Activated T-helper 2 cell treated with anti-CD3 and anti-CD28 coated beads, Interferon-gamma antibody, Interleukin-2, Interleukin-4, amounts not matched to agents 10 μg/mL and 5 μg/mL and 100 μg/mL, durations not matched to agents 14 hours and 24 hours and 36 hours (primary cell): Measurements from ENCODE around the gene CADPS2. TPM values are rescaled to one million over a fixed set of nuclear protein-coding genes. Genes with fewer than 3 reads are reported as not detected.

Source experiments
- DNase-seq: peaks from one replicate; pipeline ENCODE4 v3.0.0; 2021; ENCODE audit warnings: low spot score
- H3K27ac Mint-ChIP-seq: one replicate; pipeline ENCODE4 v1.8.0; 2021; ENCODE audit warnings: mixed read lengths
- H3K27me3 Mint-ChIP-seq: one replicate; pipeline ENCODE4 v1.8.0; 2021; ENCODE audit warnings: low read depth, mixed read lengths
- H3K36me3 Mint-ChIP-seq: one replicate; pipeline ENCODE4 v1.8.0; 2021; ENCODE audit warnings: low read depth, mixed read lengths
- H3K4me1 Mint-ChIP-seq: one replicate; pipeline ENCODE4 v1.8.0; 2021; ENCODE audit warnings: low read depth, mixed read lengths
- H3K4me3 Mint-ChIP-seq: one replicate; pipeline ENCODE4 v1.8.0; 2021; ENCODE audit warnings: low read depth, mild to moderate bottlenecking, moderate library complexity, mixed read lengths
- H3K9me3 Mint-ChIP-seq: one replicate; pipeline ENCODE4 v1.8.0; 2021; ENCODE audit warnings: mixed read lengths
- intact Hi-C: fragments of 100-400 bp; cut with micrococcal nuclease; formaldehyde crosslinking; loops from one replicate; pipeline ENCODE4 v1.15.1; 2023
- total RNA-seq: library from RNA; stranded (reverse); gene quantifications from 2 replicates; pipeline ENCODE4 v1.2.3, GENCODE V29; 2022

The CADPS2 gene
- total RNA-seq, 1 donor from 2014 or later, result not detected

DNA sequence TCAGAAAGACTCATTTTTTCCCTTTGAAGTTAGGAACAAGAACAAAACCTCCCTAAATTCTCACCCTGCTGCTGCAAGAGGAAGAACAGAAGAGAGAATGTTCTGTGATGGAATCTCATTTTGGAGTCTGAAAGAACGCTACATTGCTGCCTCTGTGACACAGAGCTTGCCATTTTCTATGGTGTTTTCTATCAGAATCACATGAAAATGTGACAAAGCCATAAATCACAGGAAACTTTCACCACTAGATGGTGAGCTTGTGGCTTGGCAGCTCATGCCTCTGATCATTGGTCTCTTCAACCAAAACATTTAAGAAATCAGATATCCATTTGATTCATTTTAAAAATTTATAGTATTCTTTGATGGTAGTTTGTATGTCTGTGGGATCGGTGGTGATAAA is 82.9 kb downstream of the CADPS2 start:
- intact Hi-C loops, result no loop called here
- H3K27ac Mint-ChIP-seq, result no peak overlapping the region
- no peak overlapping the region for H3K4me3 Mint-ChIP-seq
- no peaks in the 10 kb centered on the region for H3K4me1 Mint-ChIP-seq
- H3K9me3 Mint-ChIP-seq, result no peaks in the 10 kb centered on the region
- no peak for DNase-seq
- no peaks in the 10 kb centered on the region for H3K36me3 Mint-ChIP-seq
- H3K27me3 Mint-ChIP-seq, result no peaks in the 10 kb centered on the region

DNA sequence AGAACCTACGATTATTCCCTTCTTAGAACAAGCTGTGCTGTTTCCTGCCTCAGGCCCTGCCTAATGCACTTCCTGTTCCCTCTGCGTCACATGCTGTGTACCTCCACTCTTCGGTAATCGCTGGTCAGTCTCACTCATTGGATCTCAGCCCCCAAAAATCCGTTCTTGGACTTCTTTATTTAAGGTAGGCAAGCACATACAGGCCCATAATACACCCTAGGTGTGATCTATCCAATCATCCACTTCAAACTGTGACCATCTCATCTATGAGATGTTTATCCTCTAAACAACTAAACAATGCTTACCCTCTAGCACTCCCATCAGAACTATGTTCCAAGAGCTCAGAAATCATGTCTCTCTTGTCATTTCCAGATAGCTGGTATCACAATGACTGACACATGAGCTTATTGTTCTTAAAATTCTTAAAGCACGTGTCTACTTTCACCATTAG is 83.9 kb downstream of the CADPS2 start:
- Mint-ChIP-seq H3K4me3 (no peak overlapping the region), H3K9me3 (no peaks in the 10 kb centered on the region), H3K27me3 (no peaks in the 10 kb centered on the region), H3K36me3 (no peaks in the 10 kb centered on the region), H3K27ac (no peak overlapping the region), H3K4me1 (no peaks in the 10 kb centered on the region)
- DNase-seq, result no peak
- intact Hi-C loops, result no loop called here

DNA sequence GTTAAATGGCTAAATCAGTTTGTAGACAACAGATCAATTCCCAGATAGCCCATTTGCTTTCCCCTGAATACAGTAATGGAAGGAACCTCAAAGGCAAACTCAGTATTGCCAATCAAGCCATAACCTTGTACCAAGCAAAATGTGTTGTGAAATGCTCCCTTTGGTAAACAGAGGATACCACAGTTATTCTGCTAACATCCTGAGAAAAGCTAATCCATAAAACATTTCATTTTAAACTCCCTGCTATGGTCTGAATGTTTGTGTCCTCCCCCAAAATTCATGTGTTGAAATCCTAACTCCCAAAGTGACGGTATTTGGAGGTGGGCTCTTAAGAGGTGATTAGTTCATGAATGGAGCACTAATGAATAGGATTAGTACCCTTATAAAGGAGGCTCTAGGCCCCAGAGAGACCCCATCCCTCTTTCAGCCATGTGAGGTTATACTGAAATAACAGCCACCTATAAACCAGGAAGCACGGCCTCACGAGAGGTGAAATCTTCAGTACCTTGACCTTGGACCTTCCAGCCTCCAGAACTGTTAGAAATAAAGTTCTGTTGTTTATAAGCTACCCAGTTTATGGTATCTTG is 94.2 kb downstream of the CADPS2 start:
- Mint-ChIP-seq H3K36me3 (no peaks in the 10 kb centered on the region), H3K9me3 (no peaks in the 10 kb centered on the region), H3K4me1 (no peaks in the 10 kb centered on the region), H3K27ac (no peak overlapping the region), H3K27me3 (no peaks in the 10 kb centered on the region), H3K4me3 (no peak overlapping the region)
- no peak for DNase-seq
- intact Hi-C loops, result no loop called here

DNA sequence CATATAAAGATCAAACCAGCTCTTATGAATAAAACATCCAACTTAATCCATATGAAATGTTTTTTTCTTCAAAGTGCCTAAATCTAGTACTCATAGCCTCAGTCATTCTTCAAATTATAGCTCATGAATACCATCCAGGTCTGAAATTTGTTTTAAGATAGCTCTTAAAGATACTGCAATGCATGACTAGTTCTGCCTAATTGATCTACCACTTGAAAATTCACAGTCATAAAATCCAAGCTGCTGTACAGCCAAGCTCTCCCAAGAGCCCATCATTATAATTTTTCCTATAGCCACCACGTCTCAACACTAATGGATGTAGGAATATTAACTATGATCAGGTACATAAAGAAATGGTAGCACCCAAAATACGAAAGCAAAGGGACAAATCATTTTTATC is 95.7 kb downstream of the CADPS2 start:
- Mint-ChIP-seq H3K27ac (no peak overlapping the region), H3K27me3 (no peaks in the 10 kb centered on the region), H3K4me3 (no peak overlapping the region), H3K36me3 (no peaks in the 10 kb centered on the region), H3K4me1 (no peaks in the 10 kb centered on the region), H3K9me3 (peaks cover 6% of the 10 kb centered on the region)
- intact Hi-C loops, result no loop called here
- DNase-seq, result no peak

DNA sequence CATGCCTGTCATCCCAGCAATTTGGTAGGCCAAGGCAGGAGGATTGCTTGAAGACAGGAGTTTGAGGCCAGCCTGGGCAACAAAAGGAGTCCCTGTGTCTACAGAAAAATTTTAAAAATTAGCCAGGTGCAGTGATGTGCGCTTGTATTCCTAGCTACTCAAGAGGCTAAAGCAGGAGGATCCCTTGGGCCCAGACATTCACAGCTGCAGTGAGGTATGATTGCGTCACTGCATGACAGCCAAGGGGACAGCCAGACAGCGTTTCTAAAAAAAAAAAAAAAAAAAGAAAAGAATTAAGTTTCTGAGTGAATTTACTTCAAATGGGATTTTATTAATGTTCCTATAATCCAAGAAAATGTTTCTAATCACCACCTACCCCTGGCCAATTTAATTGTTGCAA is 96.1 kb downstream of the CADPS2 start:
- H3K27ac Mint-ChIP-seq, result no peak overlapping the region
- no peaks in the 10 kb centered on the region for H3K27me3 Mint-ChIP-seq
- intact Hi-C loops, result no loop called here
- no peaks in the 10 kb centered on the region for H3K4me1 Mint-ChIP-seq
- peaks cover 6% of the 10 kb centered on the region for H3K9me3 Mint-ChIP-seq
- no peak overlapping the region for H3K4me3 Mint-ChIP-seq
- no peak for DNase-seq
- no peaks in the 10 kb centered on the region for H3K36me3 Mint-ChIP-seq

DNA sequence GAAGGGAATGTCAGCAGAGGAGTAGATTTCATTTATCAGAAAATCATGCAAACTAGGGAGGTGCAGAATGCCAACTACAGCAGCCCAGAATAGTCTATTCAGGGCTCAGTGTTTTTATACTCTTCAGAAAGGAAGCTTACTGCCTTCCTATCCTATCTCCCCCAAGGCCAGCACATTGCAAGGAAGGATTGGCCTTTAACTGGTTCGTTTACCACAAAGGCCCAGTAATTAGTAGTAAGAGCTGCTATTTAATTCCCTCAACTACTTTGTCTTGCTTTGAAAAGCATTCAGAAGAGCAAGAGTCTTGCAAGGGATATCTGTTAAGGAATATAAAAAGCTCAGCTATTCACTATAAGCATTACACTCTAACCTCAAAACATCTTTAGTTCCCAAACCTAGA is 97.1 kb downstream of the CADPS2 start:
- Mint-ChIP-seq H3K4me3 (no peak overlapping the region), H3K4me1 (no peaks in the 10 kb centered on the region), H3K36me3 (no peaks in the 10 kb centered on the region), H3K27ac (no peak overlapping the region), H3K27me3 (no peaks in the 10 kb centered on the region), H3K9me3 (peaks cover 6% of the 10 kb centered on the region)
- no peak for DNase-seq
- intact Hi-C loops, result no loop called here

DNA sequence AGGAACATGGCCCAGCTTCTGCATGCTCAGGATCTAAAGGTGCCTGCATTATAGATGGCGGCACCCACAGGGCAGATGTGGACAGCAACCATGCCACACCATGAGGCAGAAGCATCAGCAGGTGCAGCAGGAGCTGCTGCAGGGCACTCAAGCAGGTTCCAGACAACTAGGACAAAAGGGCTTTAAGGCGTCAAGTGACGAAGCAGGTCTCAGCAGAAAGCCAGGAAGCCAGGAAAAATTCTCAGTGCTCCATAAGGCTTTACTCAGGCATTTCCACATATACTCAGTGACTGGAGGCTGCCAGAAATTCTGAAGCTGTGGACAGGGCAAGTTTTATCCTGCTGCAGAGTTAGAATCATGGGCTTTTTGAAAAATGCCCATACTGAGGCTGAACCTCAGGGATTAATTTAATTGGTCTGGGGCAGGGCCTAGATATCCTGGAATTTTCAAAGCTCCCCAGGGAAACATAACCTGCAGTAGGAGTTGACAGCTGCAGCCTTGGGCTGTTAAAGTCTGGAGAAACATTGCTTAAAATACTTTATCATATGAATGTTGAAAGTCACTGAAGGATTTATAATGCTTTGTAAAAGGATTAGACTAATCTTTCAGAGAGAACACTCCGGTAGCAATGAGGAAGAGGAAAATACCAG is 115.4 kb downstream of the CADPS2 start:
- Mint-ChIP-seq H3K27ac (no peak overlapping the region), H3K4me3 (no peak overlapping the region), H3K27me3 (no peaks in the 10 kb centered on the region), H3K9me3 (peaks cover 3% of the 10 kb centered on the region), H3K36me3 (no peaks in the 10 kb centered on the region), H3K4me1 (no peaks in the 10 kb centered on the region)
- no peak for DNase-seq
- intact Hi-C loops, result no loop called here

DNA sequence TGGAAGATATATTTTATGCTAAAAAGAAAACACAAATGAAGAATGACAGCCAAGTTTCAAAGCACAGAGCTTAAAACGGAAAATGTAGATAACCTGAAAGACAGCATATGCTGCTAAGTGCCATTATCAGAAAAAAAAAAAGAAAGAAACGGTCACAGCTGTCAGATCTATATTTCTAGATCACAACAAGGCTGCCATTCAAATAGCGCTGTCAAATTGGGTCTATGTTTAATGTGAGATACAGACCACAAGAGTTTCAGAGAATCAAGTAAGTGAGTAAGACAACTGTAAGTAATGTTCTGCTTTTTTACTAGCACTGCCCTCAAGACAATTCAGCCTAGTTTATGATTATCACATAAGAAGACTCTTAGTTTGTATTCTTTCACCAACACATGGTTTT is 117.4 kb downstream of the CADPS2 start:
- Mint-ChIP-seq H3K27me3 (no peaks in the 10 kb centered on the region), H3K4me1 (no peaks in the 10 kb centered on the region), H3K4me3 (no peak overlapping the region), H3K27ac (no peak overlapping the region), H3K36me3 (no peaks in the 10 kb centered on the region), H3K9me3 (no peaks in the 10 kb centered on the region)
- intact Hi-C loops, result no loop called here
- DNase-seq, result no peak

DNA sequence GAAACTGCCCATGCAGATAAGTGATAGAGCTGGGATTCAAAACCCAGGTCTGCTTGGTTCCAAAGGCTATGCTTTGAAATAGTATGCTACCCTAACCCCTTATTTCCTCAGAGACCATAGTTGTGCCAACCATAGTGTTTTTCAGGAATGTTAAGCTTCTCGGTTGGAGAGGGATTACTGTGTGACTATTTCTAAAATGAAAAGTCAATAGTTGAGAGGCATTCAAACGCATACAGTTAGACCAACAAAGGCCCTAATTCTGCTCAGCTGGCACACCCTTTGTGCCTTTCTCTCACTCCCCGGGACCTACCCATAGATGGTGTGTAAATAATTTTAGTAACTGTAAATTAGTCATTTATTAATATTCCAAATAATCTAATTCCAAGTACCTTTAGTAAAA is 118.9 kb downstream of the CADPS2 start:
- Mint-ChIP-seq H3K9me3 (no peaks in the 10 kb centered on the region), H3K4me3 (no peak overlapping the region), H3K27ac (no peak overlapping the region), H3K27me3 (no peaks in the 10 kb centered on the region), H3K4me1 (no peaks in the 10 kb centered on the region), H3K36me3 (no peaks in the 10 kb centered on the region)
- intact Hi-C loops, result no loop called here
- no peak for DNase-seq

DNA sequence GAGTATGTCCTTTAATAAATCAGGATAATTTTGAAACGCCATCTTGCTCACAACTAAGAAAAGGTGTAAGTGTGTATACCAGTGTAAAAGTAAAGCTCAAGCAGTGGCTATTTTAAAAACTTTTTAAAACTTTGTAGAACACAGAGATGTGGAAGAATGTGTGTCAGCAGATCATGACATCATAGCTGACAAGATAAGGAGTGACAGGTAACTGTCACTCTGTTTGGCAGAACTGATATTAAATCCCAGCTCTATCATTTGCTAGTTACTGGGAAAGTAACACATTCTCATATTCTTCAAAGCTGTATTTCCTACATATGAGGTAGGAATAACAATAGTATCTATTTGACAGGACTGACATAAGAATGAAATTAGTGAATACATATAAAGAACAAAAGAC is 119.7 kb downstream of the CADPS2 start:
- H3K27ac Mint-ChIP-seq, result no peak overlapping the region
- no peaks in the 10 kb centered on the region for H3K4me1 Mint-ChIP-seq
- intact Hi-C loops, result no loop called here
- H3K27me3 Mint-ChIP-seq, result no peaks in the 10 kb centered on the region
- H3K36me3 Mint-ChIP-seq, result no peaks in the 10 kb centered on the region
- H3K9me3 Mint-ChIP-seq, result no peaks in the 10 kb centered on the region
- no peak for DNase-seq
- H3K4me3 Mint-ChIP-seq, result no peak overlapping the region

DNA sequence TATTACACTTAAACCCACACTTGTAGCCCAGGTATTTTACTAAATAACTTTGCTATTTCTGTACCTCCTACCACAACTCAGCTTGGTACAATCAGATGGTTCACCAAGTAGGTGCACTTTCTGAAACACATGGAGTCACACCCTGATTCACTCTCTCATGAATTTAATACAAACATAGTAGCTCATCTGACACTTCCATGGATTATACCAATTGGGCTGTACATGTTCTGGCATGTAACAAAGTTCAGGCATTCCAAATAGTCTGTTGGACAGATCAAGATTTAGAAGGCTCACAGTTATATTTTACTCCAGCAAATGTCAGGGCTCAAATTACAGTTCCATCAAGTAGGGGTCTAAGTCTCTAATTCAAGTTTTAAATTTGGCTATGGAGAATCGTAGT is 121.4 kb downstream of the CADPS2 start:
- H3K9me3 Mint-ChIP-seq, result no peaks in the 10 kb centered on the region

DNA sequence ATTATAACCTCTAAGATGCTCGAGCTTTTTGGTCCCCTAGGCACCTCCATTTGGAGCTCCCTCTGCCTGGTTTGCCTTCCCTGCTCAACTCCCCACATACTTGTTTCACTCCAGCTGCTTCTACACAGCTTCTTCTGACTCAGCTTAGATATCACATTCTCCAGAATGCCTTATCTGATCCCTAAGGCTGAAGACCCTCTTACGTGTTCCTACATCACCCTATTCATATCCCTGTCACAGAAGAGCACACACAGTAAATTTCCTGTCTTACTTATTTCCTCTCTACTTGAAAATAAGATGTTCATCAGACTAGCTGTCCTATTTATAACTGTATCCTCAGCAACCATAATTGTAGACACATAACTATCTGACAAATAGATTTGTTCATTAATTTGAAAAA is 122.2 kb downstream of the CADPS2 start:
- Mint-ChIP-seq H3K27me3 (no peaks in the 10 kb centered on the region), H3K36me3 (no peaks in the 10 kb centered on the region), H3K4me1 (no peaks in the 10 kb centered on the region), H3K4me3 (no peak overlapping the region), H3K27ac (no peak overlapping the region), H3K9me3 (no peaks in the 10 kb centered on the region)
- DNase-seq, result no peak
- intact Hi-C loops, result no loop called here

More for the DNA sequence above, 121.4 kb downstream of the CADPS2 start:
- no peaks in the 10 kb centered on the region for H3K36me3 Mint-ChIP-seq
- DNase-seq, result no peak
- H3K27ac Mint-ChIP-seq, result no peak overlapping the region
- intact Hi-C loops, result no loop called here
- no peak overlapping the region for H3K4me3 Mint-ChIP-seq
- H3K27me3 Mint-ChIP-seq, result no peaks in the 10 kb centered on the region
- H3K4me1 Mint-ChIP-seq, result no peaks in the 10 kb centered on the region

DNA sequence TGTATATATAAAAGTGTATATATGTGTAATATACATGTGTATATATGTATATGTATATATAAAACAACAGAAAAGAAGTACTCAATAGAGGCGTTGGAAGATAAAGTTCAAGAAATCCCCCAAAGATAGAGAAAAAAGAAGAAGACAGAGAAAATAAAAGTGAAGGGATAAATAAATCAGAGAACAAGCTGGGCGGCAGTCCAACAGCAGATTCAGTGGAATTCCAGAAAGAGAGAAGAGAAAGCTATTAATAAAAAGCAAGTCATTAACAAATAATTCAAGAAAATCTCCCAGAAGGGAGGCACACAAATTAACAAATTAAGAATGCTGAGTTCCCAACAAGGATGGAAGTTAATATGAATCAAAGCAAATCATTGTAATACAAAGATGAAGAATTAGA is 124.2 kb downstream of the CADPS2 start:
- no peak for DNase-seq
- no peak overlapping the region for H3K4me3 Mint-ChIP-seq
- no peaks in the 10 kb centered on the region for H3K27me3 Mint-ChIP-seq
- intact Hi-C loops, result no loop called here
- no peaks in the 10 kb centered on the region for H3K4me1 Mint-ChIP-seq
- H3K27ac Mint-ChIP-seq, result no peak overlapping the region
- H3K9me3 Mint-ChIP-seq, result no peaks in the 10 kb centered on the region
- no peaks in the 10 kb centered on the region for H3K36me3 Mint-ChIP-seq

DNA sequence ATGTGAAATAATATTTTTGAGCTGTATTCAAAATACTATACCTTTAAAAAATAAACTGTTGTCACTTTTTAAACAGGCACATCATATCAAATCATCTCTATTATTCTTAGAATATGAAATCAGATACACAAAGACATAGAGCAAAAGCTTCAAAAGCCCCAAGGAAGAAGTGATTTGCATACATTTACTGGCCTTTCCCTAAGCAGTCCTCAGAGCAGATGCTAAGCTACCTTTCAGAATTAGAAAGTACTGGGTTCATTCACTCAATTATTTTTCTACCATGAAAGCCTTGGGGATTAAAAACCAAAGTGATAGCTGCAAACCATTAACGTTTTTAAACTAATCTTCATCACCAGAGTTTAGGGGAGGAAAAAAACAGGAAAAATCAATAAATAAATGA is 127.8 kb downstream of the CADPS2 start:
- no peaks in the 10 kb centered on the region for H3K36me3 Mint-ChIP-seq
- H3K27me3 Mint-ChIP-seq, result no peaks in the 10 kb centered on the region
- no peak overlapping the region for H3K4me3 Mint-ChIP-seq
- intact Hi-C loops, result no loop called here
- no peaks in the 10 kb centered on the region for H3K9me3 Mint-ChIP-seq
- DNase-seq, result no peak
- no peaks in the 10 kb centered on the region for H3K4me1 Mint-ChIP-seq
- H3K27ac Mint-ChIP-seq, result no peak overlapping the region
